ENCODE data around the gene PTDSS2.

- TF ChIP-seq CTCF (IDR thresholded peaks at IDR 0.05) (no peak), EZH2 (IDR thresholded peaks at IDR 0.05; ENCODE audit: borderline replicate concordance, insufficient read depth, low read depth, low read length, poor library complexity, severe bottlenecking) (no peak)
Measured at GRCh38 chr11:476416-476815, 26.3 kb downstream of the PTDSS2 start.

All from B cell (primary cell).